ENCODE results near the gene TMEM130.
A peak's percentile ranks its signal among the peaks of the same experiment; 100 is the strongest.
"Not testable (repeated sequence)": the region's sequence is repeated elsewhere in the genome, so short reads cannot be mapped to it uniquely, and the experiment has no call there.

TMEM130 gene

GRCh38 chr7:98877692-98878364, 8.0 kb upstream of the TMEM130 start:
- no peak for DNase-seq (ENCODE audit: low read depth)

- DNase-seq (ENCODE audit: low read depth): no peak
Measured at GRCh38 chr7:98877146-98877545, 7.3 kb upstream of the TMEM130 start.

GRCh38 chr7:98875501-98875900, 5.7 kb upstream of the TMEM130 start:
- no peak for DNase-seq (ENCODE audit: low read depth)

- DNase-seq (ENCODE audit: low read depth): no peak
Measured at GRCh38 chr7:98874942-98875341, 5.1 kb upstream of the TMEM130 start.

GRCh38 chr7:98873610-98874009, 3.8 kb upstream of the TMEM130 start:
- DNase-seq (ENCODE audit: low read depth): not testable (repeated sequence)

GRCh38 chr7:98872328-98872924, 2.6 kb upstream of the TMEM130 start:
- no peak for DNase-seq (ENCODE audit: low read depth)

- no peak for DNase-seq (ENCODE audit: low read depth)
Measured at GRCh38 chr7:98870807-98871491, 1.1 kb upstream of the TMEM130 start.

GRCh38 chr7:98870121-98870651, 372 bp upstream of the TMEM130 start:
- peak; percentile 47 for DNase-seq (ENCODE audit: low read depth)

GRCh38 chr7:98869027-98869596, 702 bp downstream of the TMEM130 start:
- DNase-seq (ENCODE audit: low read depth): no peak

- DNase-seq (ENCODE audit: low read depth): no peak
Measured at GRCh38 chr7:98868450-98868849, 1.4 kb downstream of the TMEM130 start.

GRCh38 chr7:98866765-98867164, 3.0 kb downstream of the TMEM130 start:
- no peak for DNase-seq (ENCODE audit: low read depth)

- DNase-seq (ENCODE audit: low read depth): no peak
Measured at GRCh38 chr7:98866351-98866750, 3.5 kb downstream of the TMEM130 start.

GRCh38 chr7:98864731-98865453, 4.9 kb downstream of the TMEM130 start:
- no peak for DNase-seq (ENCODE audit: low read depth)

GRCh38 chr7:98863601-98864000, 6.2 kb downstream of the TMEM130 start:
- DNase-seq (ENCODE audit: low read depth): no peak

GRCh38 chr7:98862716-98863420, 6.9 kb downstream of the TMEM130 start:
- DNase-seq (ENCODE audit: low read depth): no peak

GRCh38 chr7:98862203-98862602, 7.6 kb downstream of the TMEM130 start:
- DNase-seq (ENCODE audit: low read depth): no peak

GRCh38 chr7:98860071-98860470, 9.7 kb downstream of the TMEM130 start:
- DNase-seq (ENCODE audit: low read depth): no peak

- no peak for DNase-seq (ENCODE audit: low read depth)
Measured at GRCh38 chr7:98855610-98856422, 14.0 kb downstream of the TMEM130 start.

GRCh38 chr7:98852826-98853225, 17.0 kb downstream of the TMEM130 start:
- DNase-seq (ENCODE audit: low read depth): no peak

GRCh38 chr7:98848918-98849317, 20.9 kb downstream of the TMEM130 start:
- no peak for DNase-seq (ENCODE audit: low read depth)

GRCh38 chr7:98842552-98842951, 27.3 kb downstream of the TMEM130 start:
- not testable (repeated sequence) for DNase-seq (ENCODE audit: low read depth)
